ENCODE data around the gene CACHD1. TPM values are rescaled to one million over a fixed set of nuclear protein-coding genes. Genes with fewer than 3 reads are reported as not detected.

CACHD1 gene
- total and polyA plus RNA-seq, 2 of the 4 experiments (the other 2 are of a cell fraction), result 2.9 to 5.9 TPM

- Histone ChIP-seq H3K36me3 (ENCODE audit: control insufficient read depth, insufficient read depth, low read length) (no peaks in the 10 kb centered on the region), H3K27ac (ENCODE audit: insufficient read depth, low read length) (no peak overlapping the region), H2AK9ac (replicated peaks; ENCODE audit: low read depth, low read length, poor library complexity) (no peak overlapping the region), H3K56ac (ENCODE audit: extremely low read depth, insufficient read depth, low read length) (no peak overlapping the region), H3K9me1 (ENCODE audit: insufficient read depth, low read length) (no peaks in the 10 kb centered on the region), H2AFZ (replicated peaks; ENCODE audit: low read length, poor library complexity) (no peak overlapping the region), H3K27me3 (ENCODE audit: control insufficient read depth, insufficient read depth, low read length) (0 out of 2 replicates have a peak, but pooled peaks cover 1% of the 10 kb centered on the region), H2BK120ac (ENCODE audit: low read depth, low read length) (no peak overlapping the region), H3K4me2 (ENCODE audit: low read depth, low read length) (no peak overlapping the region), H4K8ac (ENCODE audit: low read depth in 2 of 2, low read length in 2 of 2) (no peak overlapping the region), H3K4me1 (ENCODE audit: control insufficient read depth, insufficient read depth, low read length) (no peaks in the 10 kb centered on the region), H4K91ac (ENCODE audit: insufficient read depth, low read depth, low read length) (no peak overlapping the region), H2AK5ac (ENCODE audit: low read depth, low read length) (no peak overlapping the region), H3K9ac (ENCODE audit: low read depth, low read length) (no peak overlapping the region), H3K23ac (ENCODE audit: low read depth, low read length) (no peak overlapping the region), H3K18ac (ENCODE audit: low read depth, low read length) (no peak overlapping the region), H3K79me1 (ENCODE audit: low read depth in 1 of 2, low read length in 2 of 2) (no peaks in the 10 kb centered on the region), H3K9me3 (ENCODE audit: control insufficient read depth, insufficient read depth, low read length) (no peaks in the 10 kb centered on the region), H4K20me1 (ENCODE audit: insufficient read depth, low read length) (no peaks in the 10 kb centered on the region), H4K5ac (ENCODE audit: low read depth, low read length) (no peak overlapping the region), H2BK5ac (ENCODE audit: low read depth, low read length, poor library complexity, severe bottlenecking) (no peak overlapping the region), H2BK20ac (ENCODE audit: low read depth, low read length) (no peak overlapping the region), H3K14ac (replicated peaks; ENCODE audit: low read depth, low read length) (no peak overlapping the region), H3K4me3 (ENCODE audit: insufficient read depth, low read depth, low read length) (no peak overlapping the region), H2BK15ac (ENCODE audit: low read depth, low read length) (no peak overlapping the region), H3K4ac (ENCODE audit: low read depth, low read length) (no peak overlapping the region)
- TF ChIP-seq, protein P1, sequence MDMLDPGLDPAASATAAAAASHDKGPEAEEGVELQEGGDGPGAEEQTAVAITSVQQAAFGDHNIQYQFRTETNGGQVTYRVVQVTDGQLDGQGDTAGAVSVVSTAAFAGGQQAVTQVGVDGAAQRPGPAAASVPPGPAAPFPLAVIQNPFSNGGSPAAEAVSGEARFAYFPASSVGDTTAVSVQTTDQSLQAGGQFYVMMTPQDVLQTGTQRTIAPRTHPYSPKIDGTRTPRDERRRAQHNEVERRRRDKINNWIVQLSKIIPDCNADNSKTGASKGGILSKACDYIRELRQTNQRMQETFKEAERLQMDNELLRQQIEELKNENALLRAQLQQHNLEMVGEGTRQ (IDR thresholded peaks at IDR 0.05; ENCODE audit: low read depth, low read length), result no peak
- TF ChIP-seq RAD21 (IDR thresholded peaks at IDR 0.05; ENCODE audit: low read length) (no peak), FOS (IDR thresholded peaks at IDR 0.05; ENCODE audit: low read depth, low read length) (no peak), NFE2L2 (IDR thresholded peaks at IDR 0.05; ENCODE audit: low read depth, low read length) (no peak), MXI1 (IDR thresholded peaks at IDR 0.05; ENCODE audit: borderline replicate concordance, low read depth, low read length) (no peak), MAZ (IDR thresholded peaks at IDR 0.05; ENCODE audit: borderline replicate concordance, low read depth, low read length) (no peak), SMC3 (IDR thresholded peaks at IDR 0.05; ENCODE audit: low read depth, low read length) (no peak), CHD1 (IDR thresholded peaks at IDR 0.05; ENCODE audit: low read depth, low read length) (no peak), BHLHE40 (IDR thresholded peaks at IDR 0.05; ENCODE audit: low read depth, low read length) (no peak)
- no CpG with 5 or more reads among the region's 4 CpGs for WGBS, 2 experiments (ENCODE audit: extremely low coverage in 2 of 2, insufficient read length in 1 of 2)
- intact Hi-C loops (cut with micrococcal nuclease), result no loop called here
- no peak for DNase-seq
- no peak for ATAC-seq (ENCODE audit: low read depth)
- dilution Hi-C loops (cut with HindIII; ENCODE audit: low sequenced_read_pairs, unreplicated experiment), result no loop called here
- in situ Hi-C loops (cut with MboI; ENCODE audit: low sequenced_read_pairs), result no loop called here
- ChIA-PET POLR2A (ENCODE audit: unreplicated experiment) (no interaction called here), CTCF (no interaction called here)
- no TSS peak for BruUV-seq (replicated peaks)
Observed at GRCh38 chr1:64423526-64423925, 46.4 kb upstream of the CACHD1 start.
